ENCODE results near the gene C13orf46. TPM values are rescaled to one million over a fixed set of nuclear protein-coding genes. Genes with fewer than 3 reads are reported as not detected.

C13orf46 gene
- total RNA-seq, 2 experiments from 2014 or later, result 1.6 to 1.9 TPM

DNA sequence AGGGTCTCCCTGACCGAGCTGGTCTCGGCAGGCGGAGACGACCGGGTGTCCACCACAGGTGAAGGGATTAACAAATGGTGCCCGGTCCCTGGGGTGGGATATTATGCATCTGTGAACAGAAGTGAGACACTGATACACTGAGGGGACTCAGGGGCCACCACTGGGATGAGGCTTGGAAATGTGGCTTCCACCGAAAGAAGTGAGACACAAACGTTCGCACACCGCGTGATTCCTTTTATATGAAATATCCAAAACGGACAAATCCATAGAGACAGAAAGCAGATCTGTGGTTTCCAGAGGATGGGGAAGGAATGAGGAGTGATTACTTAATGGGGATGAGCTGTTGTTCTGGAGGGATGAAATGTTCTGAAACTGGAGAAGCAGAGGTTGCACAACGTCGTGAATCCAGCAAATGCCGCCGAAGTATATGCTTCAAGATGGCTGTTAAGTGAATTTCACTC is 47.5 kb downstream of the C13orf46 start:
- Mint-ChIP-seq H3K4me1 (ENCODE audit: low read depth) (peaks cover 5% of the 10 kb centered on the region), H3K4me3 (no peak overlapping the region), H3K36me3 (ENCODE audit: low read depth) (no peaks in the 10 kb centered on the region), H3K9me3 (peaks cover 5% of the 10 kb centered on the region), H3K27ac (no peak overlapping the region), H3K27me3 (peaks cover 11% of the 10 kb centered on the region)
- POLR2A ChIA-PET, result no interaction called here
- intact Hi-C loops (cut with micrococcal nuclease), result no loop called here
- no peak for DNase-seq
- ATAC-seq, result no peak
- TF ChIP-seq CTCF (IDR thresholded peaks at IDR 0.05), result no peak
- CTCF ChIA-PET, result interaction anchor here (1.4 kb wide), 1 partner anchor 12 kb away, joined by 5 read pairs; no protein-coding TSS in a partner anchor

DNA sequence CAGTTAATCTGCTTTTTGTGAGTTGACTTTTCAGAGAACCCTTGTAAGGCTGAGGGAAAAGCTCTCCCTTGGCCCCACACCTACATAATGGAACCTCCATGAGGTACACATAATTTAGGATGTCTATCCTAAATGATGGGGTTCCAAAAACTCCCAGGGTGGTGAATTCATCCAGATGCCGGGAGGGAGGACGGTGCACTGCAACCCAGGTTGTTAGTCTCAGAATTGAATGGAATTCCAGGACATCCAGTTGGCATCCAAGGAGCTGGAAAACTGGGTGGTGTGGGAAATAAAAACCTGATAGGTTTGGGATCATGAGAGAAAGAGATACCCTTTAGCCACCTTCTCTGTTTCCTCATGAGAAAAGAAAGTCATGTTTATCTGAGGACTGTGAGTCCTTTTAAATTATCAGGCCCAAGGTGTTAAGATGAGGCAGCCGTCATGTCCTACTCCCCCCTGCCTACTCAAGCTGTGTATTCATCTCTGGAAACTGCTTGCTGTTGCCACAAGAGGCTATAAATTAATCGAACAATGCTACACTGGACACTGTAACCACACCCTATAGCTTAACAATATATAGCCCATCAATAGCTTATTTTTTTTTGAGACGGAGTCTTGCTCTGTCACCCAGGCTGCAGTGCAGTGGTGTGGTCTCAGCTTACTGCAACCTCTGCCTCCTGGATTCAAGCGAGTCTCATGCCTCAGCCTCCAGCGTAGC is 49.5 kb downstream of the C13orf46 start:
- no peak for TF ChIP-seq CTCF (IDR thresholded peaks at IDR 0.05)
- Mint-ChIP-seq H3K36me3 (ENCODE audit: low read depth) (no peaks in the 10 kb centered on the region), H3K27ac (no peak overlapping the region), H3K9me3 (peaks cover 5% of the 10 kb centered on the region), H3K4me1 (ENCODE audit: low read depth) (no peaks in the 10 kb centered on the region), H3K27me3 (peaks cover 11% of the 10 kb centered on the region), H3K4me3 (no peak overlapping the region)
- POLR2A ChIA-PET, result interaction anchor here (0.9 kb wide), 1 partner anchor 9 kb away, joined by 4 read pairs; no protein-coding TSS in a partner anchor
- CTCF ChIA-PET, result interaction anchor here (0.6 kb wide), 1 partner anchor 8 kb away, joined by 3 read pairs; no protein-coding TSS in a partner anchor
- ATAC-seq (no peak), DNase-seq (no peak)
- intact Hi-C loops (cut with micrococcal nuclease), result no loop called here

- Mint-ChIP-seq H3K27me3 (peaks cover 11% of the 10 kb centered on the region), H3K4me3 (no peak overlapping the region), H3K36me3 (ENCODE audit: low read depth) (no peaks in the 10 kb centered on the region), H3K4me1 (ENCODE audit: low read depth) (no peaks in the 10 kb centered on the region), H3K9me3 (peaks cover 5% of the 10 kb centered on the region), H3K27ac (no peak overlapping the region)
- ATAC-seq, result no peak
- CTCF ChIA-PET, result interaction anchor here (0.6 kb wide), 1 partner anchor 9 kb away, joined by 3 read pairs; no protein-coding TSS in a partner anchor
- intact Hi-C loops (cut with micrococcal nuclease), result no loop called here
- DNase-seq, result no peak
- no peak for TF ChIP-seq CTCF (IDR thresholded peaks at IDR 0.05)
- POLR2A ChIA-PET, result no interaction called here
These were observed 50.4 kb downstream of the C13orf46 start for GRCh38 chr13:113923376-113924063.

DNA sequence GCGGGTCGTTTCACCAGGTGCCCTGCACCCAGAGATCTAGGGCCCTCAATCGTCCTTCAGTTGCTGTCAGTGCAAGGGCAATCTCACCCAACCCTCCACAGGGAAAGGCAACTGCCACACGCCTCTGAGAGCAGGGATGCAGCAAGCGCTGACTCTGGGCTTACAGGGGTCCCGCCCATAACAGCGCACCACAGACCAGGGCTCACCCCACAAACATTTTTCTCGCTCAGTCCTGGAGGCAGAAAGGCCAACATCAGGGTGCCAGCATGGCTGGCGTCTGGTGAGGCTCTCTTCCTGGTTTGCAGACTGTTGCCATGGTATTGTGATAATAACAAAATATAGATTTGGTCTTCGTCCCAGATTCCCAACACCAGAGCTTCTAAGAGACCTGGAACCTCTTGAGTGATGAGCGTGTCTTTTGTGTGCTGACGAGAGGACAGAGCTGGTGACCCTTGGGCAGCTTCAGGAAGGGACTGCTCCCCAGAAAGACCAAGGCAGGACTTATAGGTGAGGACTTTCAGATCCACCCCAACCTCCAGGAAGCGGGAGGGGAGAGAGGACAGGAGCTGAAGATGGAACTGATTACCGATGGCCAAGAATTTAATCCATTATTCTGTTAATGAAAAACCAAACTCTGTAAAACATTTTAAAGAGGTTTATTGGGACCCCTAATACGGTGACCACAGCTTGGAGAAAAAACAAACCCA is 51.3 kb downstream of the C13orf46 start:
- POLR2A ChIA-PET, result no interaction called here
- no peak for TF ChIP-seq CTCF (IDR thresholded peaks at IDR 0.05)
- Mint-ChIP-seq H3K36me3 (ENCODE audit: low read depth) (no peaks in the 10 kb centered on the region), H3K27ac (no peak overlapping the region), H3K4me1 (ENCODE audit: low read depth) (no peaks in the 10 kb centered on the region), H3K4me3 (no peak overlapping the region), H3K27me3 (peaks cover 11% of the 10 kb centered on the region), H3K9me3 (peaks cover 5% of the 10 kb centered on the region)
- DNase-seq (no peak), ATAC-seq (no peak)
- CTCF ChIA-PET, result interaction anchor here (0.6 to 0.7 kb wide), 2 partner anchors 10 to 561 kb away, joined by 4 read pairs; no protein-coding TSS in a partner anchor
- intact Hi-C loops (cut with micrococcal nuclease), result no loop called here
